ENCODE data around the gene KLF13.

KLF13 gene

DNA sequence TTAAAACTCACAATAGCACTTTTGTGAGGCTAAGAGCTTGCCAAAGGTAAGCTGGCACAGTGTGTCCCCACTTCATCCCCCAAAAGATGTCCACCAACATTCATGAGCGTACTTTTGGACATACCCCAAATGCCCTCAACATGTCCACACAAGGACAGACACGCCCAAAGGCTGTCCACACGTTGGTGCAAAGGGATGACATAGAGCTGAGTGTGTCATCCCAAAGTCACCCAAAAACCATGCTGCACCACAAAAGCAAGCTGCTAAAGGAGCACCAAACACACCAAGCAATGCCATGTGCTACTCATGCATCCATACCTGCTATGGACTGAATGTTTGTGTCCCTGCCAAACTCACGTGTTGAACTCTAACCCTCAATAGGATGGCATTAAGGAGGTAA, 57.9 kb downstream of the KLF13 start:
- H3K27ac ChIP-seq (replicated peaks), result no peak overlapping the region
- TF ChIP-seq, protein P1, sequence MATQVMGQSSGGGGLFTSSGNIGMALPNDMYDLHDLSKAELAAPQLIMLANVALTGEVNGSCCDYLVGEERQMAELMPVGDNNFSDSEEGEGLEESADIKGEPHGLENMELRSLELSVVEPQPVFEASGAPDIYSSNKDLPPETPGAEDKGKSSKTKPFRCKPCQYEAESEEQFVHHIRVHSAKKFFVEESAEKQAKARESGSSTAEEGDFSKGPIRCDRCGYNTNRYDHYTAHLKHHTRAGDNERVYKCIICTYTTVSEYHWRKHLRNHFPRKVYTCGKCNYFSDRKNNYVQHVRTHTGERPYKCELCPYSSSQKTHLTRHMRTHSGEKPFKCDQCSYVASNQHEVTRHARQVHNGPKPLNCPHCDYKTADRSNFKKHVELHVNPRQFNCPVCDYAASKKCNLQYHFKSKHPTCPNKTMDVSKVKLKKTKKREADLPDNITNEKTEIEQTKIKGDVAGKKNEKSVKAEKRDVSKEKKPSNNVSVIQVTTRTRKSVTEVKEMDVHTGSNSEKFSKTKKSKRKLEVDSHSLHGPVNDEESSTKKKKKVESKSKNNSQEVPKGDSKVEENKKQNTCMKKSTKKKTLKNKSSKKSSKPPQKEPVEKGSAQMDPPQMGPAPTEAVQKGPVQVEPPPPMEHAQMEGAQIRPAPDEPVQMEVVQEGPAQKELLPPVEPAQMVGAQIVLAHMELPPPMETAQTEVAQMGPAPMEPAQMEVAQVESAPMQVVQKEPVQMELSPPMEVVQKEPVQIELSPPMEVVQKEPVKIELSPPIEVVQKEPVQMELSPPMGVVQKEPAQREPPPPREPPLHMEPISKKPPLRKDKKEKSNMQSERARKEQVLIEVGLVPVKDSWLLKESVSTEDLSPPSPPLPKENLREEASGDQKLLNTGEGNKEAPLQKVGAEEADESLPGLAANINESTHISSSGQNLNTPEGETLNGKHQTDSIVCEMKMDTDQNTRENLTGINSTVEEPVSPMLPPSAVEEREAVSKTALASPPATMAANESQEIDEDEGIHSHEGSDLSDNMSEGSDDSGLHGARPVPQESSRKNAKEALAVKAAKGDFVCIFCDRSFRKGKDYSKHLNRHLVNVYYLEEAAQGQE (IDR thresholded peaks at IDR 0.05; ENCODE audit: insufficient replicate concordance, low read depth), result no peak
- TF ChIP-seq SPI1 (IDR thresholded peaks at IDR 0.05; ENCODE audit: borderline replicate concordance, low read depth), result no peak
- TF ChIP-seq, protein P2, sequence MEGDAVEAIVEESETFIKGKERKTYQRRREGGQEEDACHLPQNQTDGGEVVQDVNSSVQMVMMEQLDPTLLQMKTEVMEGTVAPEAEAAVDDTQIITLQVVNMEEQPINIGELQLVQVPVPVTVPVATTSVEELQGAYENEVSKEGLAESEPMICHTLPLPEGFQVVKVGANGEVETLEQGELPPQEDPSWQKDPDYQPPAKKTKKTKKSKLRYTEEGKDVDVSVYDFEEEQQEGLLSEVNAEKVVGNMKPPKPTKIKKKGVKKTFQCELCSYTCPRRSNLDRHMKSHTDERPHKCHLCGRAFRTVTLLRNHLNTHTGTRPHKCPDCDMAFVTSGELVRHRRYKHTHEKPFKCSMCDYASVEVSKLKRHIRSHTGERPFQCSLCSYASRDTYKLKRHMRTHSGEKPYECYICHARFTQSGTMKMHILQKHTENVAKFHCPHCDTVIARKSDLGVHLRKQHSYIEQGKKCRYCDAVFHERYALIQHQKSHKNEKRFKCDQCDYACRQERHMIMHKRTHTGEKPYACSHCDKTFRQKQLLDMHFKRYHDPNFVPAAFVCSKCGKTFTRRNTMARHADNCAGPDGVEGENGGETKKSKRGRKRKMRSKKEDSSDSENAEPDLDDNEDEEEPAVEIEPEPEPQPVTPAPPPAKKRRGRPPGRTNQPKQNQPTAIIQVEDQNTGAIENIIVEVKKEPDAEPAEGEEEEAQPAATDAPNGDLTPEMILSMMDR (IDR thresholded peaks at IDR 0.05; ENCODE audit: insufficient read depth, low read length), result no peak
- no peak for TF ChIP-seq GABPA (IDR thresholded peaks at IDR 0.05; ENCODE audit: low read depth)
- TF ChIP-seq POLR2AphosphoS5 (IDR thresholded peaks at IDR 0.05; ENCODE audit: low read depth), result no peak
- no peak overlapping the region for H3K4me3 ChIP-seq (replicated peaks; ENCODE audit: insufficient read depth, low read length)
- no peak for DNase-seq (ENCODE audit: low read depth in 1 of 2, low spot score in 1 of 2)
- H3K27me3 ChIP-seq (ENCODE audit: insufficient read depth, poor library complexity, severe bottlenecking), result no peaks in the 10 kb centered on the region

DNA sequence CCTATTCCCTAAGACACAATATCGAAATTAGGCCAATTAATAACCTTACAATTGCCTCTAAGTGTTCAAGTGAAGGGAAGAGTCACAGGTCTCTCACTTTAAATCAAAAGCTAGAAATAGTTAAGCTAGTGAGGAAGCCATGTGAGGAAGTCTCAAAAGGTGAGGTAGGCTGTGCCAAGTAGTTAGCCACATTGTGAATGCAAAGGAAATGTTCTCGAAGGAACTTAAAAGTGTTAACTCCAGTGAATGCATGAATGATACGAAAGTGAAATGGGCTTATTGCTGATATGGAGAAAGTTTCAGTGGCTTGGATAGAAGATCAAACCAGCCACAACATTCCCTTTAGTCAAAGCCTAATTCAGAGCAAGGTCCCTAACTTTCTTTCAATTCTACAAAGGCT, 59.1 kb downstream of the KLF13 start:
- Histone ChIP-seq H3K4me3 (replicated peaks; ENCODE audit: insufficient read depth, low read length) (no peak overlapping the region), H3K27me3 (ENCODE audit: insufficient read depth, poor library complexity, severe bottlenecking) (no peaks in the 10 kb centered on the region), H3K27ac (replicated peaks) (no peak overlapping the region)
- DNase-seq (ENCODE audit: low read depth in 1 of 2, low spot score in 1 of 2), result no peak
- TF ChIP-seq, protein P2 (IDR thresholded peaks at IDR 0.05; ENCODE audit: insufficient read depth, low read length), result no peak
- TF ChIP-seq, protein P1 (IDR thresholded peaks at IDR 0.05; ENCODE audit: insufficient replicate concordance, low read depth), result no peak
- TF ChIP-seq POLR2AphosphoS5 (IDR thresholded peaks at IDR 0.05; ENCODE audit: low read depth) (no peak), SPI1 (IDR thresholded peaks at IDR 0.05; ENCODE audit: borderline replicate concordance, low read depth) (no peak), GABPA (IDR thresholded peaks at IDR 0.05; ENCODE audit: low read depth) (no peak)

DNA sequence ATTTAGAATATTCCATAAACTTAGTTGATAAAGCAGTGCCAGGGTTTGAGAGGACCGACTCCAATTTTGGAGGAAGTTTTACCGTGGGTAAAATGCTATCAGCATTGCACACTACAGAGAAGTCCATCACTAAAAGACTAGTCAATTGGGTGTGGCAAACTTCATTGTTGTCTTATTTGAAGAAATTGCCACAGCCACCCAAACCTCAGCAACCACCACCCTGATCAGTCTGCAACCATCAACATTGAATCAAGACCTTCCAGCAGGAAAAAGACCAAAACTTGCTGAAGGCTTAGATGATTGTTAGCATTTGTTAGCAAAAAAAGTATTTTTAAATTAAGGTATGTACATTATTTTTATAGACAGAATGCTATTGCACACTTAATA, 60.5 kb downstream of the KLF13 start:
- no peak for DNase-seq (ENCODE audit: low read depth in 1 of 2, low spot score in 1 of 2)
- H3K27ac ChIP-seq (replicated peaks), result no peak overlapping the region
- TF ChIP-seq SPI1 (IDR thresholded peaks at IDR 0.05; ENCODE audit: borderline replicate concordance, low read depth) (no peak), GABPA (IDR thresholded peaks at IDR 0.05; ENCODE audit: low read depth) (no peak), POLR2AphosphoS5 (IDR thresholded peaks at IDR 0.05; ENCODE audit: low read depth) (no peak)
- TF ChIP-seq, protein P2 (IDR thresholded peaks at IDR 0.05; ENCODE audit: insufficient read depth, low read length), result no peak
- TF ChIP-seq, protein P1 (IDR thresholded peaks at IDR 0.05; ENCODE audit: insufficient replicate concordance, low read depth), result no peak
- H3K4me3 ChIP-seq (replicated peaks; ENCODE audit: insufficient read depth, low read length), result no peak overlapping the region
- H3K27me3 ChIP-seq (ENCODE audit: insufficient read depth, poor library complexity, severe bottlenecking), result no peaks in the 10 kb centered on the region

Measured in HL-60 (cell line).